H1 (cell line): ENCODE data around the gene TIMM23. TPM values are rescaled to one million over a fixed set of nuclear protein-coding genes. Genes with fewer than 3 reads are reported as not detected.

ENCODE experiments used
- HDAC6 ChIP-seq: IDR thresholded peaks from one replicate; pipeline ENCODE4 v1.7.1; 2012; ENCODE audit warnings: low read depth, mild to moderate bottlenecking, inconsistent platforms, low read length, moderate library complexity
- SAP30 ChIP-seq: fragments of 300-600 bp; sonication (generic); IDR thresholded peaks from 2 replicates; pipeline ENCODE4 v1.7.1; 2012; ENCODE audit warnings: low read length, moderate library complexity, mild to moderate bottlenecking, inconsistent platforms; ENCODE audit not compliant: insufficient read depth, insufficient replicate concordance
- polyA plus RNA-seq, 7 experiments: library from polyadenylated mRNA; depleted of rRNA in 3 of 7; stranded (reverse) in 5 of 7; unstranded in 2 of 7; fragments of >200 nt in 5 of 7; fragments of 200-250 nt in 2 of 7; gene quantifications; 1 replicate in 5 of 7; 2 replicates in 1 of 7; 4 replicates in 1 of 7; pipeline versions ENCODE4 v1.2.1 to v1.2.3, GENCODE V29; 2011 to 2013; ENCODE audit warnings: missing spikeins in 2 of 7, mixed read lengths in 2 of 7
- total RNA-seq: library from RNA; stranded (reverse); fragmentation: NEBNext Ultra II Directional; extraction: Animal tissue kit (Norgen Biotek cat#: 25700); gene quantifications from 2 replicates; pipeline ENCODE4 v1.2.1, GENCODE V29; 2021
- TF ChIP-seq, protein P1 (sequence below): IDR thresholded peaks from 2 replicates; pipeline ENCODE4 v1.6.1; 2012; ENCODE audit warnings: inconsistent platforms
- TF ChIP-seq, protein P2 (sequence below): IDR thresholded peaks from 2 replicates; pipeline ENCODE4 v1.6.1; 2011; ENCODE audit warnings: low read length, improper control_type of control experiment

TIMM23 gene
- total and polyA plus RNA-seq, 2 of the 8 experiments (the other 6 are each of a cell fraction or from before 2014, with no cell fraction given): 101 to 130 TPM

DNA sequence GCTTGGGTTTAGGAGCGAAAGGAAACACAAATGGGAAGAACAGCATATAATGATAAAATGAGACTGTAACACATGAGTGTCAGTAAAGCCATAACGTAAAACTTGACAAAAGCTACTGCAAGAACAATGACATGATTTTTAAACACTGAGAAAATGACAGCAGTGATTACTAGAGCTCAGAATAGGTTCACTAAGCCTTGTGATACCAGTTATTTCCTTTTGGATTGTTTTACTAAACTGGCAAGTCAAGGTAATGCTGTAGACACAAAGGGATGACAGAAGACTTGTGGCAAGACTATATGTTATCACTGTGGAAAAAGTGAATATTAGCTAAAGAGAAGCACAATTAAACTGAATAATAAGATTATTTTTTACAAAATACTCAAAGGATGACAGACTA is 45.4 kb downstream of the TIMM23 start (continued):
- TF ChIP-seq SAP30 (no peak), HDAC6 (no peak)
- TF ChIP-seq, protein P1, sequence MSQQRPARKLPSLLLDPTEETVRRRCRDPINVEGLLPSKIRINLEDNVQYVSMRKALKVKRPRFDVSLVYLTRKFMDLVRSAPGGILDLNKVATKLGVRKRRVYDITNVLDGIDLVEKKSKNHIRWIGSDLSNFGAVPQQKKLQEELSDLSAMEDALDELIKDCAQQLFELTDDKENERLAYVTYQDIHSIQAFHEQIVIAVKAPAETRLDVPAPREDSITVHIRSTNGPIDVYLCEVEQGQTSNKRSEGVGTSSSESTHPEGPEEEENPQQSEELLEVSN: no peak
- TF ChIP-seq, protein P2, sequence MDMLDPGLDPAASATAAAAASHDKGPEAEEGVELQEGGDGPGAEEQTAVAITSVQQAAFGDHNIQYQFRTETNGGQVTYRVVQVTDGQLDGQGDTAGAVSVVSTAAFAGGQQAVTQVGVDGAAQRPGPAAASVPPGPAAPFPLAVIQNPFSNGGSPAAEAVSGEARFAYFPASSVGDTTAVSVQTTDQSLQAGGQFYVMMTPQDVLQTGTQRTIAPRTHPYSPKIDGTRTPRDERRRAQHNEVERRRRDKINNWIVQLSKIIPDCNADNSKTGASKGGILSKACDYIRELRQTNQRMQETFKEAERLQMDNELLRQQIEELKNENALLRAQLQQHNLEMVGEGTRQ: no peak
